GM18858 (cell line): ENCODE results near the gene TIMP3.
"Not testable (repeated sequence)": the region's sequence is repeated elsewhere in the genome, so short reads cannot be mapped to it uniquely, and the experiment has no call there.

Experiments used
- ATAC-seq: cut with Tn5 transposase; IDR thresholded peaks from one replicate; pipeline ENCODE4 v1.9.1; 2021; ENCODE audit not compliant: unreplicated experiment

Gene TIMP3

GRCh38 chr22:32801537-32802236 lies at the start of gene TIMP3:
TIMP3 (plus strand) TSS chr22:32801705; CDS start chr22:32802002, 297 bp downstream.
- no peak for ATAC-seq

- no peak for ATAC-seq
Observed at GRCh38 chr22:32752326-32752725, 49.2 kb upstream of the TIMP3 start.

GRCh38 chr22:32752816-32753520 lies 48.5 kb upstream of the TIMP3 start:
- no peak for ATAC-seq

- no peak for ATAC-seq
Observed at GRCh38 chr22:32753591-32753990, 47.9 kb upstream of the TIMP3 start.

- no peak for ATAC-seq
Observed at GRCh38 chr22:32754413-32755041, 47.0 kb upstream of the TIMP3 start.

- ATAC-seq: not testable (repeated sequence)
Observed at GRCh38 chr22:32757086-32757762, 44.3 kb upstream of the TIMP3 start.

GRCh38 chr22:32758866-32759385 lies 42.6 kb upstream of the TIMP3 start:
- no peak for ATAC-seq

GRCh38 chr22:32760396-32760795 lies 41.1 kb upstream of the TIMP3 start:
- no peak for ATAC-seq

- ATAC-seq: no peak
Observed at GRCh38 chr22:32760815-32761214, 40.7 kb upstream of the TIMP3 start.

- no peak for ATAC-seq
Observed at GRCh38 chr22:32761251-32761903, 40.1 kb upstream of the TIMP3 start.

GRCh38 chr22:32764330-32765131 lies 37.0 kb upstream of the TIMP3 start:
- no peak for ATAC-seq

- ATAC-seq: no peak
Observed at GRCh38 chr22:32765132-32765618, 36.3 kb upstream of the TIMP3 start.

- no peak for ATAC-seq
Observed at GRCh38 chr22:32771756-32772155, 29.7 kb upstream of the TIMP3 start.

GRCh38 chr22:32775957-32776356 lies 25.5 kb upstream of the TIMP3 start:
- no peak for ATAC-seq

- no peak for ATAC-seq
Observed at GRCh38 chr22:32776397-32776796, 25.1 kb upstream of the TIMP3 start.

GRCh38 chr22:32776802-32777201 lies 24.7 kb upstream of the TIMP3 start:
- ATAC-seq: no peak

- ATAC-seq: no peak
Observed at GRCh38 chr22:32777987-32778386, 23.5 kb upstream of the TIMP3 start.

- no peak for ATAC-seq
Observed at GRCh38 chr22:32780726-32781310, 20.7 kb upstream of the TIMP3 start.

- ATAC-seq: no peak
Observed at GRCh38 chr22:32781695-32782094, 19.8 kb upstream of the TIMP3 start.
